Esophagus squamous epithelium (tissue), 5 donors: ENCODE measurements around the gene ARAP1. TPM values are rescaled to one million over a fixed set of nuclear protein-coding genes. Genes with fewer than 3 reads are reported as not detected.

Experiments used
- DNase-seq: peaks from one replicate; lab custom pipeline; 2025; lab: John Stamatoyannopoulos, UW
- H3K27ac ChIP-seq, 4 donors: fragments of 200-600 bp; sonication (generic); one replicate each; pipeline ENCODE4 v1.5.1; 2016 to 2019; ENCODE audit warnings: mild to moderate bottlenecking in 1 of 4
- H3K27me3 ChIP-seq, 4 donors: fragments of 200-600 bp; sonication (generic); 1 replicate in 3 of 4; 2 replicates in 1 of 4; pipeline versions ENCODE4 v1.5.1 to v1.6.0; 2017 to 2021; ENCODE audit warnings: antibody characterized with exemption in 1 of 4
- H3K36me3 ChIP-seq, 3 donors: fragments of 200-600 bp; sonication (generic); one replicate each; pipeline ENCODE4 v1.5.1; 2016 to 2019
- H3K4me1 ChIP-seq, 3 donors: fragments of 200-600 bp; sonication (generic); one replicate each; pipeline ENCODE4 v1.5.1; 2017 to 2019
- H3K4me3 ChIP-seq, 4 donors: fragments of 200-600 bp; sonication (generic); 1 replicate in 3 of 4; 2 replicates in 1 of 4; pipeline ENCODE4 v1.5.1; 2016 to 2019; ENCODE audit warnings: mild to moderate bottlenecking in 2 of 4, moderate library complexity in 1 of 4
- H3K9me3 ChIP-seq, 3 donors: fragments of 200-600 bp; sonication (generic); one replicate each; pipeline ENCODE4 v1.5.1; 2016 to 2019
- POLR2A ChIP-seq, 4 donors: fragments of 450-650 bp; IDR thresholded peaks; one replicate each; pipeline ENCODE4 v1.6.1; 2017; ENCODE audit warnings: antibody characterized with exemption in 4 of 4, mild to moderate bottlenecking in 4 of 4, moderate library complexity in 3 of 4
- WGBS, 2 donors: methylation state at CpG; one replicate each; pipeline ENCODE4 v1.1.5; 2018; 5-methylcytosine and 5-hydroxymethylcytosine counted together
- intact Hi-C: fragments of 100-400 bp; cut with DNase I; formaldehyde crosslinking; loops from one replicate; pipeline ENCODE4 v1.15.0; 2022
- total RNA-seq, 4 donors: library from RNA; depleted of rRNA; stranded (reverse); fragments of >200 nt; gene quantifications; one replicate each; pipeline ENCODE4 v1.1.0, GENCODE V29; 2016
- TF ChIP-seq, protein P1 (sequence below), 6 experiments: fragments of 450-650 bp in 4 of 6; fragments of 200-600 bp in 2 of 6; sonication (generic) in 2 of 6; IDR thresholded peaks; one replicate each; pipeline ENCODE4 v1.5.1; 2016 to 2019; ENCODE audit warnings: antibody characterized with exemption in 6 of 6, mild to moderate bottlenecking in 4 of 6, moderate library complexity in 4 of 6
- donor health status: DM: yes; HTN: yes; CAD: no.

ARAP1 gene
- total RNA-seq, 4 donors from 2014 or later, result 37.8 to 114 (median 70.6) TPM

DNA sequence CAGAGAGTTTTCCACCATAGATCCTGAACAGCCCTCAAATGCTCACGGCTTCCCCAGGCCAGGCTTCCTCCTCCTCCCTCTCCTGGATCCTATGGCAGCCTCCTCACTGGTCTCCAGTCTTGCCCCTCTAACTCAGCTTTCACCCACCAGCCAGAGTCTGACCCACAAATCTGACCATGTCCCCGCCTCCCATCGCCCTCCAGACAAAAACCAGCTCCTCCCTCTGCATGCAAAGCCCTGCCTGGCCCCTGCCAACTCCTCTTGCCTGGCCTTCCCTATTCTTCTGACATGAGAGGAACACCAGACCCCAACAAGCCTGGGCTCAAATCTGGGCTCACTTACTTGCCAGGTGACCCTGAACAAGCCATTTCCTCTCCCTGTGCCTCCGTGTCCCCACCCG is 45.6 kb downstream of the ARAP1 start:
- intact Hi-C loops, result no loop called here
- peaks cover 0 to 29% (median 13%) of the 10 kb centered on the region in 3 donors for H3K4me1 ChIP-seq
- peaks cover 36 to 100% (median 74%) of the 10 kb centered on the region in 3 donors for H3K36me3 ChIP-seq
- 77 to 93% methylated on average over 3 of the region's 5 CpGs for WGBS, 2 donors
- H3K4me3 ChIP-seq, result no peak overlapping the region
- DNase-seq, result no peak
- H3K9me3 ChIP-seq, result no peaks in the 10 kb centered on the region
- H3K27ac ChIP-seq, result no peak overlapping the region
- no peak for TF ChIP-seq POLR2A (IDR thresholded peaks at IDR 0.05)
- TF ChIP-seq, protein P1, sequence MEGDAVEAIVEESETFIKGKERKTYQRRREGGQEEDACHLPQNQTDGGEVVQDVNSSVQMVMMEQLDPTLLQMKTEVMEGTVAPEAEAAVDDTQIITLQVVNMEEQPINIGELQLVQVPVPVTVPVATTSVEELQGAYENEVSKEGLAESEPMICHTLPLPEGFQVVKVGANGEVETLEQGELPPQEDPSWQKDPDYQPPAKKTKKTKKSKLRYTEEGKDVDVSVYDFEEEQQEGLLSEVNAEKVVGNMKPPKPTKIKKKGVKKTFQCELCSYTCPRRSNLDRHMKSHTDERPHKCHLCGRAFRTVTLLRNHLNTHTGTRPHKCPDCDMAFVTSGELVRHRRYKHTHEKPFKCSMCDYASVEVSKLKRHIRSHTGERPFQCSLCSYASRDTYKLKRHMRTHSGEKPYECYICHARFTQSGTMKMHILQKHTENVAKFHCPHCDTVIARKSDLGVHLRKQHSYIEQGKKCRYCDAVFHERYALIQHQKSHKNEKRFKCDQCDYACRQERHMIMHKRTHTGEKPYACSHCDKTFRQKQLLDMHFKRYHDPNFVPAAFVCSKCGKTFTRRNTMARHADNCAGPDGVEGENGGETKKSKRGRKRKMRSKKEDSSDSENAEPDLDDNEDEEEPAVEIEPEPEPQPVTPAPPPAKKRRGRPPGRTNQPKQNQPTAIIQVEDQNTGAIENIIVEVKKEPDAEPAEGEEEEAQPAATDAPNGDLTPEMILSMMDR (IDR thresholded peaks at IDR 0.05), result no peak
- H3K27me3 ChIP-seq, result no peaks in the 10 kb centered on the region

DNA sequence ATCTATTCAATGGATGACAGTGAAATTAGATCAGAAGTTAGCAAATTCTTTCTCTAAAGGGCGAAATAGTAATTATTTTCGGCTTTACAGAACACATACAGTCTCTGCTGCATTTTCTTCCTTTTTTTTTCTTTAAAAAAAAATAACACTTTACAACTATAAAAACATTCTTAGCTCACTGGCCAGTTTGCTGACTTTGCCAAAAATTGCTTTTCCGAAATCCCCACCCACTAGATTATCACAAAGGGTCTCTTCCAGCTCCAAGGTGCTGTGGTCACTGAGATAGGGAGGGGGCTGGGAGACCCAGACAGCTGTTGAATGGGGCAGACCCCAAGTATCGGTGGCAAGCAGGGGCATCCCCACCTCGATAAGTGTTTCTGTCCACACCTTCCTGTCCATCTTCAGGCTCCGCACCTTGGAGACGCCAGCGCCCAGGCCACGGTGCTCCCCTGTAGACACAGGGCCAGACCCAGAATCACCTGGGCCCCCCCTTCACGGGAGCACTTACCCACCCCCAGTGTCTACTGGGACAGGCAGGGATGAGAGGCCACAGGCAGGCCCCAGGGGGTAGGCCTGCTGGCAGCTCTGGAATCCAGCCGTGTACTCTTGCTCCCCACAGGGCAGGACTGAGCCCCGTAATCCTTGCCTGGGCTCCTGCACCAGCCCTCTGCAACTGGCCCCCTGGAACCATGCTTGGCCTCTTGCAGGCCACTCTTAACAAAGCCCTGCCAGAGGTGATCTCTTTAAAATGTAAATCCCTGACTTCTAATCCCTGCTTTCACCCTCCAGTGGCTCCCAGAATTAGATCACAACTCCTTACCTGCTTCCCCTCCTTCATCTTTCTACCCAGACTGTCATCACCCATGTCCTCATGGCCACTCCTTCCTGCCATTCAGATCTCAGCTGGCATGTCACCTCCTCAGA is 46.5 kb downstream of the ARAP1 start:
- intact Hi-C loops, result no loop called here
- DNase-seq, result no peak
- H3K4me3 ChIP-seq, result no peak overlapping the region
- H3K36me3 ChIP-seq, result peaks cover 42 to 100% (median 67%) of the 10 kb centered on the region in 3 donors
- H3K9me3 ChIP-seq, result no peaks in the 10 kb centered on the region
- H3K27ac ChIP-seq, result no peak overlapping the region
- peaks cover 0 to 36% (median 13%) of the 10 kb centered on the region in 3 donors for H3K4me1 ChIP-seq
- WGBS, 2 donors, result 80 to 90% methylated on average over 8 to 9 of the region's 12 CpGs
- TF ChIP-seq POLR2A (IDR thresholded peaks at IDR 0.05), result no peak
- TF ChIP-seq, protein P1 (IDR thresholded peaks at IDR 0.05), result no peak
- no peaks in the 10 kb centered on the region for H3K27me3 ChIP-seq

DNA sequence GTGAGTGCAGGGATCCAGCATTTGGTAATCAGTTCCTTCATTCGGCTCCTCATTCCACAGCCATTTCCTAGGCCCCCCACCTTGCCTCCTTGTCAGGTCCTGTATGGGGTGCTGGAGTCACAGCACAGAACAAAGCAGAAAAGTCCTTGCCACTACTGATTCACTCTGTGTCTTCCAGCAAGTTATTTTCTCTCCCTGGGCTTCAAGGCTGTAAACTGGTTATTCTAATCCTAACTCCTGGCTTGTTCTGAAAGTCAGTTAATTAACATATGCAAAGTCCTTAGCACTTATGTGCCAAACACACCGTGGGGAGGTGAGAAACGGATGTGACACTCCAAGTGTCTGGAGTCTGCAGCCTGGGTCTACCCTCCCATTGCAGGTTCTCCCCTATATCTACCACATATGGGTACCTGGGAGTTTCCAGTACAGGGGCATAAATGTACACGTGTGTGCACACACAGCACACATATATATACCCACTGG is 47.4 kb downstream of the ARAP1 start:
- Histone ChIP-seq H3K9me3 (no peaks in the 10 kb centered on the region), H3K36me3 (peaks cover 39 to 100% (median 59%) of the 10 kb centered on the region in 3 donors), H3K27ac (no peak overlapping the region), H3K4me1 (peaks cover 0 to 44% (median 13%) of the 10 kb centered on the region in 3 donors), H3K27me3 (no peaks in the 10 kb centered on the region), H3K4me3 (no peak overlapping the region)
- TF ChIP-seq, protein P1 (IDR thresholded peaks at IDR 0.05), result no peak
- TF ChIP-seq POLR2A (IDR thresholded peaks at IDR 0.05), result no peak
- intact Hi-C loops, result no loop called here
- 50 to 57% methylated on average over 3 to 4 of the region's 4 CpGs for WGBS, 2 donors
- DNase-seq, result no peak

DNA sequence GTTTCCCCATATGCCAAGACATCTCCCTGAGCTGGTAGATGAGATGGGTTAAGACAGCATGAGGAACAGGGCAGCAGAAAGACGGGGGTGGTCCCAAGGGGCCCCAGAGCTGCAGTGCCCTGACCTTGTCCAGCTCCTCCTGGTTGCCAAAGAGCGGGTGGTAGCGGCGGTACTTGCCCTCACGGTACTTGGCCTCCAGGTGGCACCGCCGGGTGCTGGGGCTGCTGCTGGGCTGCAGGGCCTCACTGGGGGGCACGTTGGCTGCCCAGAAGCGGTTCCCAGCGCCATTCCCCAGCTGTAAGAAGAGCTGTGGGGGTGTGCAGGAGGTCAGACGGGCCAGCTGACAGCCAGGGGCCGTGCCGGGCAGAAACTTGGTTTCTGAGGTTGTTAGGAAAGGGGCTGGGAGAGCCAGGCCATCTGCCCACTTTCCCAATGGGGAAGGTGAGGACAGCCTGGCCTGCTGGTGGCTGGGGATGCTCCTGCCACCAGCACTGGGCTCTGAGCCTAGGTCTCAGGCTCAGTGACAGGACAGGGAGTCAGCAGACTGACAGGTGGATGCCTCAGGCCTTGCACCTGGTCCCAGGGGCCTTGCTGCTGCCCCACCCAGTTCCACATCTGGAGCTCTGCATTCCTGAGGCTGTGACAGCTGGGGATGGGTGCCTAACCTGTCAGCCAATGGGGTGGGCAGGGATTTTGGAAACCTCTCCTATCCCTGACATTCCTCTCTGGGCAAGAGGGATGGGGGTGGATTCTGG is 48.0 kb downstream of the ARAP1 start:
- H3K4me1 ChIP-seq, result peaks cover 0 to 48% (median 13%) of the 10 kb centered on the region in 3 donors
- 90% methylated on average over 2 of the region's 13 CpGs; no CpG with 5 or more reads in 1 of the 2 donors for WGBS, 2 donors
- peaks cover 34 to 100% (median 54%) of the 10 kb centered on the region in 3 donors for H3K36me3 ChIP-seq
- TF ChIP-seq, protein P1 (IDR thresholded peaks at IDR 0.05), result peak in 1 of 6 experiments; percentile 15
- no peak for TF ChIP-seq POLR2A (IDR thresholded peaks at IDR 0.05)
- H3K9me3 ChIP-seq, result no peaks in the 10 kb centered on the region
- peak overlapping the region in 3 of 4 donors; percentile 3 to 77 (median 67) for H3K27ac ChIP-seq
- H3K4me3 ChIP-seq, result no peak overlapping the region
- no peaks in the 10 kb centered on the region for H3K27me3 ChIP-seq
- intact Hi-C loops, result no loop called here
- no peak for DNase-seq
